ENCODE results near the gene EEF1AKMT1.

GRCh38 chr13:20749377-20749776 is 24.4 kb downstream of the EEF1AKMT1 start:
- TF ChIP-seq, protein P1, sequence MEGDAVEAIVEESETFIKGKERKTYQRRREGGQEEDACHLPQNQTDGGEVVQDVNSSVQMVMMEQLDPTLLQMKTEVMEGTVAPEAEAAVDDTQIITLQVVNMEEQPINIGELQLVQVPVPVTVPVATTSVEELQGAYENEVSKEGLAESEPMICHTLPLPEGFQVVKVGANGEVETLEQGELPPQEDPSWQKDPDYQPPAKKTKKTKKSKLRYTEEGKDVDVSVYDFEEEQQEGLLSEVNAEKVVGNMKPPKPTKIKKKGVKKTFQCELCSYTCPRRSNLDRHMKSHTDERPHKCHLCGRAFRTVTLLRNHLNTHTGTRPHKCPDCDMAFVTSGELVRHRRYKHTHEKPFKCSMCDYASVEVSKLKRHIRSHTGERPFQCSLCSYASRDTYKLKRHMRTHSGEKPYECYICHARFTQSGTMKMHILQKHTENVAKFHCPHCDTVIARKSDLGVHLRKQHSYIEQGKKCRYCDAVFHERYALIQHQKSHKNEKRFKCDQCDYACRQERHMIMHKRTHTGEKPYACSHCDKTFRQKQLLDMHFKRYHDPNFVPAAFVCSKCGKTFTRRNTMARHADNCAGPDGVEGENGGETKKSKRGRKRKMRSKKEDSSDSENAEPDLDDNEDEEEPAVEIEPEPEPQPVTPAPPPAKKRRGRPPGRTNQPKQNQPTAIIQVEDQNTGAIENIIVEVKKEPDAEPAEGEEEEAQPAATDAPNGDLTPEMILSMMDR (IDR thresholded peaks at IDR 0.05; ENCODE audit: low read depth, low read length), result no peak
- no peak for TF ChIP-seq EZH2phosphoT487 (IDR thresholded peaks at IDR 0.05; ENCODE audit: low read depth)

Data from OCI-LY3 (cell line).